Cerebellar cortex (tissue), 1 donor: ENCODE measurements around the gene ARL2.

ENCODE experiments used
- DNase-seq: peaks from one replicate; pipeline ENCODE4 v3.0.0-alpha.2; 2015; ENCODE audit warnings: low spot score

ARL2 gene

DNA sequence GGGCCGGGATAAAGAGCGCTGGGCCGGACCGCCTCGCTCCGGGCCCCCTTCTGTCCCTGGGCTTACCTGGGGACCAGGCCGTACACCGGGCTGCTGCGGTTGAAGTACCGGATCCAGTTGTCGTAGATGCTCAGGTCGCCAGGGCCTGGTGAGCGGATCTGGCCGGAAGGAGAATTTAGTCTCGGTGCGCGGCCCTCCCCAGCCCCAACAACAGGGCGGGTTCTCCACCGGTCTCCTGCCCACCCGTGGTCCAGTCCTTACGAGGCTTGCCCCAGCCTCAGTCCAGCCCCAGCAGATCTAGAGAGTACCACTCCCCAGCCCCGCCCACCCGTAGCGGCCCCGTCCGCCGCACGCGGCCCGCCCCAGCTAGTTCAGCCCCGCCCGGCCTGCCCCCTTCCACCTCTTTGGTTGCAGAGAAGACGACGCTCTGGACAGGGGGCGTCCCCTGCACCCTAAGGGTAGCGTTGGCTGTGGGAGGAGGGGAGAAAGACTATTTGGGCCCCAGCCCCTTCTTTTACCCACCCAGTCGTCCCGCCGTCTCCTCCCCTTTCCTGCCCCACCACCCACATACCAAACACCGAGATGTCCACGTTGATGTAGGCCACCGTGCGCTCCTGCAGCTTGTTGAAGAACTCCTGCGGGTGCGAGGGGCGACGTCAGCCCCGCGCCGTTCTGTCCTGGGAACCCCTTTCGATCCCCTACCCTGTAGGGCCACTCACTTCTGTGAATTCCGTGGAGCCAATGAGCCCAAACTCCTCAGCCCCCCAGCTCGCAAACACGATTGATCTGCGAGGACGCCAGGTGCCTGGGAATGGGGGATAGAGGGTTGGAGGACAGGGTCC lies 33.8 kb downstream of the ARL2 start:
- DNase-seq: no peak

DNA sequence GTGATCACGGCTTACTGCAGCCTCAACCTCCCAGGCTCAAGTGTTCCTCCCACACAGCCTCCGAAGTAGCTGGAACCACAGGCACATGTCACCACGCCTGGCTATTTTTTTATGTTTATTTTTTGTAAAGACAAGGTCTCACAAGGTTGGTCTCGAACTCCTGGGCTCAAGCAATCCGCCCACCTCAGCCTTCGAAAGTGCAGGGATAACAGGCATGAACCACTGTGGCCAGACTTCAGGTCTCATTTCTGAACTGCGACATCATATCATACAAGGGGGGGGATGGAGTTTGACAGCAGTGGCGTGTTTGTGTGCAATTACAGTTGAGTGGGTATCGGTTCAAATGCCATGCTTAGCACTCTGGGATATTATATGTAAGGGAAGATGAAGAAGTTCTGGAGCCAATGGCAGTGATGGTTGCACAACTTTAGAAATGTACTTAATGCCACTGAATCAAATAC lies 37.5 kb downstream of the ARL2 start:
- DNase-seq: no peak

DNA sequence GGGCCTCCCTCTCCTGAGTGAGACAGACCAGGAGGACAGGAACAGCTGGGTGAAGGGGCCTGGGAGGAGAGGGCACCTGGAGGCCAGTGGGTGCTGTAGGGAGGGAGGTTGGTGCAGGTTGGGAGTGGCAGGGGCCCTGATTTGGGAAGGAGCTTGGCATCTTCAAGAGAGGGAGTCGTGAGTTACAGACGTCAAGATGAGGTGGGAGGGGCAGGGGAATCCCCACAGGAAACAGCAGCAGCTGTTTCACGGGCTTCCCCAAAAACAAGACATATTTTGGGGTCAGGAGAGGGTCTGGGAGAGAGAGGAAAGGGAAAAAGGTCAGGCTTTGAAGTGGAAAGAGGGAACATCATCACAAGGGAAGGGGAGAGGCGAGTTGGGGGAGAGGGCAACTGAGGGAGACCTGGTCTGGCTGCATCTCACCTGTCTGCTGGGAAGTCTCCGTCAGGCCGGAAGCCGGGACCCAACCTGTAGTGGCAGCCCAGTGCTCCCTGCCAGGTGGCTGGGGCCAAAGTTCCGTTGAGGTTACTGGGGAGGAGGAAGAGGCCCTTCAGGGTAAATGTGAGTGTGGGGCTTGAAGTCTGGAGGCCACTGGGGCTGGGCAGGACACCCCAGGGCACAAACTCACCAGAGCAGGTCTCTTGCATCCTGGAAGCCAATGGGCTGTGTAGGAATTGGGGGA lies 40.0 kb downstream of the ARL2 start:
- no peak for DNase-seq

DNA sequence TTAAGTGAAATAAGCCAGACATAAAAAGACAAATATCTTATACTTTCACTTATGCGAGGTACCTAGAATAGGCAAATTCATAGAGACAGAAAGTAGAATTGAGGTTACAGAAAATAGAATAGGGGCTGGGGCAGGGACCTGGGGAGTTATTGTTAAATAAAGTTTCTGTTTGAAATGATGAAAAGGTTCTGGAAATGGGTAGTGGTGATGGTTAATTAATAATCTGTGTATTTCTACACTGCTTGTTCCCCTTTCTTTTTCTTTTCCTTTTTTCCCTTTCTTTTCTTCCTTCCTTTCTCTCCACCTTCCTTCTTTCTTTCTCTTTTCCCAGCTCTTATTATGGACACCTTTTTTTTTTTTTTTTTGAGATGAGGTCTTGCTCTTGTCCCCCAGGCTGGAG lies 41.6 kb downstream of the ARL2 start:
- DNase-seq: no peak

DNA sequence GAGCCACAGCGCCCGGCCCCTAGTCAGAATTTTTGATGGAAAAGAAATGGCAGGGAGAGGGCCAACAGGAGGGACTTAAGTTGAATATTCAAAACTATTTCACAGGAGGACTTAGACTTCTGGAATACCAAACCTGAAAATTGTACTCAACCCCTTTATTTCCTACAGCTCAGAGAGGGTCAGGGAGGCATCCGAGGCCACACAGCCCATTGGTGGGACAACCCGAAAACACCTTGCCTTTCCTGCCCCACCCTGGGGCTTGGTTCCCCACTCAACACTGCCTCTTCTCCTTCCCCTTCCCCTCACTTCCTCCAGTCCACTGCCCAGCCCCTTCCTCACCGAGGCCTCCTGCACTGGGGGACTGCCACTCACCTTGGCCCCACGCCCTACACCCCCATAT lies 43.0 kb downstream of the ARL2 start:
- no peak for DNase-seq

DNA sequence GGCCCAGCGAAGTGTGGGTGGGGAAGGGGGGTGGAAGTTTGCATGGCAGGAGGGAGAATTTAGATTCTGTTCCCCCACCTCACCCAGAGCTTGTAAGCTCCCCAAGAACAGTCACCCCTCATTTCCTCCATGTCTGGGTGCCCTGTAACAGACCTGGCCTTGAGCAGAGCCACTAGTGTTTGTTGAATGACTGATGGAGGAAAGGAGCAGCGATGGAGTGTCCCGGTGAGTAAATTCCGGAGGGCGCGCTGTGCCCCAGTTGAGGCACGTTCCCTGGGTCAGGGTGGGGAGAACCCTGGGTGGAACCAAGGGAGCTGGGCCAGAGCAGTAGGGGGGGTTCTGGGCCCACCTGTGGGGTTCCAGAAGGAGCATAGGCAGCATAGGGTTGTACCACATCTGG lies 43.6 kb downstream of the ARL2 start:
- DNase-seq: no peak

DNA sequence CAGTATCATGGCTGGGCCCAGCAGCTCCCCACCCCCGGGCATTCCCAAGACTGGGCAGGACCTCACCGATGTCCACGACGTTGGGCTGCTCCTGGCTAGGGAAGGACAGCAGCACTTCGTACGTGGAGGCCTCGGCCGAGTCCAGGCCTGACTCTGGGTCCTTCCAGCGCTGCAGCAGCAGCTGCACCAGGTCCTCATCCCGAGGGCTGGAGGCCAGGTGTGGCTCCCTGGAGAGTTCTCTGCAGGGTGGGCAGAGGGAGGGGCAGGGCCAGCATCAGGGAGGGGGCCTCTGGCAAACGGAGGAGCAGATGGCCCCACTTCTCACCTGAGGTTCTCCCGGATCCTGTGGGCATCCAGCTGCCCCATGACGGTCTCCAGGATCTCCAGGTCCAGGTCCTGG lies 44.1 kb downstream of the ARL2 start:
- DNase-seq: no peak

DNA sequence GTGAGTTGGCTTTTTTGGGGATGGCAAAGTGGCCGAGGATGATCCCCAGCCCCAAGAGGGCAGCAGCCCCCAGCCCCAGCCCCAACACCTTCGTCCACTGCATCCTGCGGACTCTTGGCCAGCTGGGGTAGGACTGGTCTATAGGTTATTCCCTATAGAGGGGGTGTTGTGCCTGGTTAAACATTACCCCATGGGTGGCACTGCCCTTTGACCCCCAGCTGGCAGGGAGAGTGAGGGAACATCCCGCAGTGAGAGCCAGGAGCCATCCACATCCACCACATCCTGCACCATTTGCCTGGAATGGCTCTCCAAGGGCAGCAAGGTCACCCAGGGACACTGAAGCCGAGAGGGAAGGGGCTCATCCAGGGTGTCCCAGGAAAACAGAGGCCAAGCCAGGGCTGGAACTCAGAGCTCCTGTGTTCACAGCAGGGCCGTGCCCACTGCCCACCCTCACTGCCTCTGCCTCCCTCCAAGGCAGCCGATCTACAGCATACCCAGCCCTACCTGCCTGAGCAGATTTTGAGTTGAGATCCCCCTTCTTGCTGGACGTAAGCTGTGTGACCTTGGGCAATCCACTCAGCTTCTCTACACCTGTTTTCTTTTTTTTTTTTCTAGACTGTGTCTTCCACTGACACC lies 44.6 kb downstream of the ARL2 start, which contains the start of gene NAALADL1:
Gene NAALADL1, minus strand, starts transcription at position 135 of the 636 bp plus-strand sequence. Its CDS starts 32 bp downstream, at position 103.
- DNase-seq: no peak

DNA sequence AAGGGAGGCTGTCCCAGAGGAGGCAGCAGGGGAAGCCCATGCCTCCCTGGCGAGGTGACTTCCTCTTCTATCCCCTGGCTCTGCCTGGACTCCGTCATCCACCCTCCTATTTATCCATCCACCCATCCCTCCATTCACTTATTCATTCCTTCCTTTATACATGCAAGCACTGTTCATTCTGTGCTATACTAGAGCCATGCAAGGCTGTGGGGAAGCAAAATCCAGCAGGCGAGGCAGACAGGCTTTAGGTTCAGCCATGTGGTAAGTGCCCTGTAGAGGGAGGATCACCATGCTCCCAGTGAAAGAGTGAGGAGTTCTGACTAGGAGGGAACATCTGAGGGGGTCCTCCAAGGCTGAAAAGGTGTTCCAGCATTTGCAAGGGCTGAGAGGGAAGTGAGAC lies 45.6 kb downstream of the ARL2 start:
- no peak for DNase-seq

DNA sequence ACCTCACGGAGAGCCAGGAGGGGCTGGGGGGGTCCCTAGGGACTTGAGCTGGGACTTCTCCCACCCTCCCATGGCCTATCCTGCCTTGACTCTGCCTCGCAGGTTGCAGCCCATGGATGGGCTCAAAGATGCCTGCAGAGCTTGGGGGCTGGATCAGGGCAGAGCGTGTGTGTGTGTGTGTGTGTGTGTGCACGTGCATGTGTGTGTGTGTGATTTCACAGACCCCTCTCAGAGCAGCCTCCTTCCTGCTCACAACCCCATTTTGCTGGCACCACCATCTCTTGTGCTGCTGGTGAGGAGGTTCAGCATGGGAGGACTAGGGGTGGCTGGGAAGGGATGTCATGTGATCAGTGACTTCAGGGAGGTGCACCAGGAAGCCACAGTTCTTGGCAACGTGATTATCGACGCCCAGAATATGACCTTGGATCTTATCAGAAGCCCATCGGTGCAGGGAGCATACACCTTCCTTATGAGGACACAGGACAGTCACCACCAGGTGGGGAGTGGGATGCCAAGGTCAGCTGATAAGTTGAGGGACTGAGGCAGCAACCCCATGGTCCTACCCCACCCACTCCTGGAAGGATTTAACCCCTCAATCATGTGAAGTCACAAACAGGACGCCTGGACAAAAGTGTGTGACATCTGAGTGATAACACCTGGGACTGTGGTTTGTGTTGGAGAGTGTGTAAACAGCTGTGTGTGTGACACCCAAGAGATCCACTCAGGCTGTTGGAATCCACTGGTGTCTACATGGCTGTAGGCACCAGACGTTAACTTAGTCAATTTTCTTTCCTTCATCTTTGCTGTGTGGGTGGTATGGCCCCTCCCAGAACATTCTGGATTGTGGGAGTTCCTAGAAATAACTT lies 46.2 kb downstream of the ARL2 start:
- no peak for DNase-seq

DNA sequence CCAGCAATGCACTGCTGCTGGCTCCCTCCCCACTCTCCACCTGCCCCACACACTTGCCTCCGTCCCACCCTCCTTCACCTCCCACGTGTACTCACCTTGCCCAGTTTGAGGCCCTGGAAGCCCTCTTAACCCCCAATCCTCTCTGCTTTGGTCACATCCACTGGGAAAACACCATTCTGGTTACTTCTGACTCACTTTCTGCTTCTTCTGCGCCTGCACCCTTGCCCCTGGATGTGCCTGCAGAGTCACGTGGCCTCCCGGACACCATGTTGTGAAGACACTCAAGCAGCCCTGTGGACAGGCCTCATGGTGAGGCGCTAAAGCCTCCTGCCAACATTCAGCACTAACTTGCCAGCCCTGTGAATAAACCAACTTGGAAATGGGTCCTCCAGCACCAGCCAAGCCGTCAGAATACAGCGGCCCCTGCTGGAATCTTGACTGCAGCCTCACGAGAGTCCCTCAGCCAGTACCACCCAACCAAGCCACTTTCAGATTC lies 47.0 kb downstream of the ARL2 start:
- peak; percentile 32 for DNase-seq

DNA sequence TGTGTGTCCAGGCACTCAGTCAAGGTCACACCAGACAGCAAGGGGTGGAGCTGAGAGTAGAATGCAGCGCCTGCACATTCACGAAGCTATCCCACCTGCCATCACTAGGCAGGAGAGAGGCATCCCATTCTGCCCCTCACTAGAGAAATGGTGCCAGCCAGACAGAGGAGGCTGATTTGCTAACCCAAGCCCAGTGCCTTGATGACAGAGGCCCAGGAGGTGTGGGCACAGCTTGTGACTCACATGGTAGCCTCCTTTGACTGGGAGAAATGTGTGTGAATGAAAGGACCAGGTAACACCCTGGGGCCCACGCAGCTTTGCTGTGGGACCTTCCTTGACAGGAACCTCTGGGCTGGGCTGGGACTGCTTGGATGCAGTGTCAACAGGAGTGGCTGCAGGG lies 49.6 kb downstream of the ARL2 start:
- no peak for DNase-seq

DNA sequence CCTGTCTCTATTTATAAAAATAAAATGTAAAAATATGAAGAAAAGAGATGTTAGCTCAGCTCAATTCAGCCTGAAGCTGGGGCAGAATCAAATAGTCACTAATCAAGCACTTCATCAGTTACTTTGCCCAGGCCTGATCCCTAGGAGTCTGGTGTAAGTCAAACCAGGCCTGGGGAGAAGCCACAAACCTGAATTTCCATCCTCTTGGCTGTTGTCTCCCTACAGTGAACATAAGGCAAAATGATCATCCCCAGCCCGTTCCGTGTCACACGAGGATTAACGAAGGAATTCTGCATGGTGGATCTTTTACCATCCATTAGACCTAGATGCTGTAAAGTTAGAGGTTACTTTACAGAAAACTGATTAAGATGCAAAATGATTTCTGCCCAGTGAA lies 50.9 kb downstream of the ARL2 start:
- no peak for DNase-seq

DNA sequence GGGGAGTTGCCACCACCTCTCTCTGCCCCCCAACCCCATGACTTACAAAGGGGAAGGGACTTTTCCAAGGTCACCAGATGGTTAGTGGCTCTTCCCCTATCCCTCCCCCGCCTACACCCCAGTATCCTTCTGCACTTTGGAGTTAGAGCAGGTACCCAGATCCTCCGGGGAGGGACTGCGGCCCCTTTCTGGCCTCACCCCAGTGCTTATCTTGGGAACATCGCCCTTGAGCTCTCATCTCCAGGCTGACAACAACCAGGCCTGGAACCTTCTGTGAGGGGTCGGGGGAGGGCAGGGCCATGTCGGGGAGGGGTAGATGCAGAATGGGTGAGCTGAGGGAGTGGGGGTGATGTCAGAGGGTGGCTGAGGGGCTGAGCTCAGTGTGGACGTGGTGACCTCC lies 51.9 kb downstream of the ARL2 start:
- no peak for DNase-seq

DNA sequence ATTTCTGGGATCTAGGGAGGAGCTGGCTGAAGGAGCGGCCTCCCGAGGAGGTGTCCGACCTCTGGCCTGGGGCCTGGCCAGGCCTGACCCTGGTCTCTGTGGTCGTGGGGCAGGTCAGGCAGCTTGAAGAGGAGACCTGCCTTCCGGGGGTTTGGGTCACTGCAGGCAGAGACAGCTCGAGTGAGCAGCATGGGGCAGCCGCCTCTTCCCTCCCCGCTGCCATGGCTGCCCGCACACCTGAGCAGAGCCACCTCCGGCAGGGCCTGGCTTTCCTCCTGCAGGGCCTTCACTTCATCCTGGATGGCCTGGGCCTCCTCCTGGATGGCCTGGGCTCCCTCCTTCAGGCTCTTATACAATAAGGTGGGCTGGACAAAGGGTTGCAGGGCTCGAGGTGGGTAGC lies 52.4 kb downstream of the ARL2 start:
- no peak for DNase-seq

DNA sequence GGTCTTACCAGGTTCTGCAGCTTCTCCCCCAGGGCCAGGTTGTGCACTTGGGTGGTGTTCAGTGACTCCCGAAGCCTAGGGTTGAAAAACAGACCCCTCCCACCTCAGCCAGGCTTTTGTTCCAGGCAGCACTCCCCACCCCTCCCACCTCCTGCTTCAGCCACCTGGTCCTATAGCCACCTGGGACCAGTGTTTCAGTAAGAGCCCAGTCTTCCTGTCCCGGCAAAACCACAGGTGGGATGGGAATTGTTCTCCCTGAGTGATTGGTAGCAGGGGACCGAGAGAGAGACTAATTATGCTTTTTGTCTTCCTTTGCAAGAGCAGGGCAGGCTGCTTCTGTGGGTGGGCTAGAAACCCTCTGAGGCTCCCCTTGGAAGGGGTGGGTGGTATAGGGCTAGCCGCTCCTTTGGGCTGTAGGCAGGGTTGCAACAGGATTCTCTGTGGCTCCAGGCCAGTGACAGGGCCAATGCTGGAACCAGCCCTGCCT lies 52.9 kb downstream of the ARL2 start:
- DNase-seq: no peak

DNA sequence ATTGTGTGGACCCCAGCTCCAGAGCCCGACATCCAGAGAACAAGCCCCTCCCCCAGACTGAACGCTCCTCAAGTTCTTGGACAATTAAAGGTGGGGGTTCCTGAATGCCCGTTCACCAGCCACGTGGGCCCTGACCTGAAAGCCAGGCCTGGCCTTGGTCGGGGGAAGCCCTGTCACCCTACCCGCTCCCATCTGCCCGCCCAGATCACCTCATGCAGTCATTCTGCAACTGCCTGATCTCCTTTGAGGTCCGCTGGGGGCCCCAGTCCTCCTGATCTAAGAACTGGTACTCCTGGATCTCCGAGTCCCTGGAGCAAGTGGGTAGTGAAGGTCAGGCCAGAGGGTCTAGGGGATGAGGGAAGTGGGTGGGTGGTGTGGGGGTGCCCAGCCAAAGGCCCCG lies 53.5 kb downstream of the ARL2 start:
- no peak for DNase-seq

DNA sequence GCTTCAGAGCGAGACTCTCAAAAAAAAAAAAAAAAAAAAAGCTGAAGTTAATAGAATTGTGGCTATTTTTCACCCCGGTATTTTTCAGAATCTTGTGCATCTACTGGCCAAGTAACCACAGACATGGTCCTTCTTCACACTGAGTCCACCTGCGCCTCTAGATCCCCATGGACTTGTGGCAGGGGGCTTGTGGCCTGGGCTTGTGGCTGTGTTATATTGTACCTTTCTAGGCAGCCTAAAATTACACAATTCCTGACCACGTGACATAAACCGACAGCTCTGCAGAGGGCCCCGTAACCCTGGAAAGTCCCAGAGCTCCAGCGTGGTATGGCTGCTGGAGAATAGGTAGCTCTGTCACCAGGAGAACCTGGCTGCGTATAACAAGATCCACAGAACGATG lies 55.3 kb downstream of the ARL2 start:
- DNase-seq: no peak
